Bronchial epithelial cell (primary cell): ENCODE results near the gene JARID2. TPM values are rescaled to one million over a fixed set of nuclear protein-coding genes. Genes with fewer than 3 reads are reported as not detected.

Experiments
- DNase-seq: peaks from one replicate; pipeline ENCODE4 v3.0.0-alpha.2; 2010; ENCODE audit warnings: low read depth
- FAIRE-seq: peaks from 2 replicates; lab custom pipeline; 2011; peaks lifted over from hg19 to GRCh38; lab: Jason Lieb, UNC
- H3K27me3 ChIP-seq: 2 replicates; pipeline ENCODE4 v1.5.1; 2011; ENCODE audit warnings: low read length; ENCODE audit not compliant: control insufficient read depth, insufficient read depth
- H3K36me3 ChIP-seq: 2 replicates; pipeline ENCODE4 v1.5.1; 2011; ENCODE audit warnings: low read length; ENCODE audit not compliant: control insufficient read depth, insufficient read depth
- H3K4me3 ChIP-seq: 2 replicates; pipeline ENCODE4 v1.5.1; 2011; ENCODE audit warnings: mild to moderate bottlenecking, low read depth, low read length, control low read depth
- CTCF ChIP-seq: IDR thresholded peaks from 2 replicates; pipeline ENCODE4 v1.5.1; 2011; ENCODE audit warnings: mild to moderate bottlenecking, moderate library complexity, low read length, control low read depth, inconsistent platforms; ENCODE audit not compliant: insufficient read depth, severe bottlenecking
- total RNA-seq: library from RNA; depleted of rRNA; stranded (reverse); fragments of >200 nt; gene quantifications from 2 replicates; pipeline ENCODE4 v1.2.1, GENCODE V29; 2014

Gene JARID2
- total RNA-seq, 1 donor from 2014 or later = 29.2 TPM

- DNase-seq = no peak
- H3K27me3 ChIP-seq = no peaks in the 10 kb centered on the region
- FAIRE-seq = no peak
These were observed 111.1 kb downstream of the JARID2 start for GRCh38 chr6:15356937-15357336.

GRCh38 chr6:15357782-15358181, 111.9 kb downstream of the JARID2 start:
- Histone ChIP-seq H3K4me3 (no peak overlapping the region), H3K27me3 (no peaks in the 10 kb centered on the region), H3K36me3 (no peaks in the 10 kb centered on the region)
- DNase-seq = no peak
- no peak for FAIRE-seq
- no peak for TF ChIP-seq CTCF

More at GRCh38 chr6:15356937-15357336, 111.1 kb downstream of the JARID2 start:
- Histone ChIP-seq H3K4me3 (no peak overlapping the region), H3K36me3 (no peaks in the 10 kb centered on the region)
- no peak for TF ChIP-seq CTCF

DNA sequence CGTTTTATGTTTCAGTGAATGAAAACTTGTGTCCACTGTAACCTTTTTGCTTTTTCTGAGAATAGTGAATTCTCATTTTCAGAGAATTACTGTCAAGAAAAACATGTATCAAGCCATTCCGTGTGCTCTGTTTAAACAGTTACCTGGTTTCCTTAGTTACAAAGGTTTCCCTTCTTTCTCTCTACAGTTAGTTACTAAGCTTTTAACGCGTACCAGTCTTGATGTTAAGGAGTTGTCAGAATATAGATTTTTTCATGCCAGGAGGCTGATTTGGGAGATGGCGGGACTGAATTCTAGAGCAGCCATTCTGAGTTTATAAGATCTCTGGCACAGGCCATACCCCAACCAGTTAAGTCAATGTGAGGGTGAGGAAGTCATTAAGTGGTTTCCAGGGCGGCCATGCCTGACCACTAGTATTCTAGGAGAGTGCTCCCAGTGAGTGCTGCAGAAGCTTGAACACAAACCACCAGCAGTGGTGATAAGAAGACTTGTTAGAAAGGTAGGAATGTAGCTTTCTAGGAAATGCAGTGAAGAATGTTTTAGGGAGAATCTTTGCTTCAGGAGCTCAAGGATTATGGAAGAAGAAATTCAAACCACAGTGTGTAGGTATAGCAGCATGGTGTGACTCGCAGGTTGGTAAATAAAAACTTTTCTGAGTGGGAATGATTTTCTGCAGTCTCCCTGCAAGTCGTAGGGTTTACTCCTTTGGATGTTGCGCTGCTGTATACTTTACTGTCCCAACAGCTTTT, 112.9 kb downstream of the JARID2 start:
- no peak for TF ChIP-seq CTCF
- FAIRE-seq (no peak), DNase-seq (no peak)
- no peaks in the 10 kb centered on the region for H3K36me3 ChIP-seq
- H3K27me3 ChIP-seq = no peaks in the 10 kb centered on the region
- H3K4me3 ChIP-seq = no peak overlapping the region

DNA sequence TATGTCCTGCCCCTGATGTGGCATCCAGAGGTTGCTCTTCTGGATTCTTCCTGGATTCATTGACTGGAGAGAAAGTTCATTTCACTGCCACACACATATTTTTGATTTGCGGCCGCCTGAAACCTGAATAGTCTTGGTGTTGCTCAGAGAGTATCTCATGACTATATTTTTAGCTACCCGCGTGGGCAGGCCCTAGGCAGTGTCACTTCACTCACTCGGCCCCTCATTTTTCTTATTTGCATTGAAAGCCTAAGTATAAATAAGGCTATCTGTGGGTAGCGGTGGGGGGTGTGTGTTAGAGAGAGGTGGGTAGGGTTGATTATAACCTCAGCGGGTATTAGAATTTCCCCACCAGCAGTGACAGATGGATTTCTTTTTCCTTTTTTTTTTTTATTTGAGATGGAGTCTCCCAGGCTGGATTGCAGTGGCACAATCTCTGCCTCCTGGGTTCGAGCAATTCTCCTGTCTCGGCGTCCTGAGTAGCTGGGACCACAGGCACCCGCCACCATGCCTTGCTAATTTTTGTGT, 113.5 kb downstream of the JARID2 start:
- FAIRE-seq (no peak), DNase-seq (no peak)
- no peaks in the 10 kb centered on the region for H3K27me3 ChIP-seq
- no peak for TF ChIP-seq CTCF
- H3K36me3 ChIP-seq = no peaks in the 10 kb centered on the region
- H3K4me3 ChIP-seq = no peak overlapping the region

GRCh38 chr6:15360300-15360699, 114.4 kb downstream of the JARID2 start:
- Histone ChIP-seq H3K27me3 (no peaks in the 10 kb centered on the region), H3K4me3 (no peak overlapping the region), H3K36me3 (no peaks in the 10 kb centered on the region)
- DNase-seq (no peak), FAIRE-seq (no peak)
- TF ChIP-seq CTCF = no peak

- FAIRE-seq = no peak
- no peak for TF ChIP-seq CTCF
- no peaks in the 10 kb centered on the region for H3K36me3 ChIP-seq
- no peak overlapping the region for H3K4me3 ChIP-seq
- no peak for DNase-seq
- no peaks in the 10 kb centered on the region for H3K27me3 ChIP-seq
These were observed 115.3 kb downstream of the JARID2 start for GRCh38 chr6:15361197-15361596.
